Liver (tissue), 9 donors: ENCODE measurements around the gene TOR1AIP2. TPM values are rescaled to one million over a fixed set of nuclear protein-coding genes. Genes with fewer than 3 reads are reported as not detected.
A peak's percentile ranks its signal among the peaks of the same experiment; 100 is the strongest.

Experiments
- DNase-seq: peaks from one replicate; pipeline ENCODE4 v3.0.0-alpha.2; 2017; ENCODE audit warnings: low spot score
- H3K27ac ChIP-seq, 2 donors: one replicate each; pipeline ENCODE4 v1.7.0; 2013; ENCODE audit warnings: inconsistent platforms in 2 of 2, low read length in 2 of 2, control low read depth in 1 of 2, low read depth in 1 of 2, mild to moderate bottlenecking in 1 of 2
- H3K27me3 ChIP-seq, 4 donors: one replicate each; pipeline versions ENCODE4 v1.6.1 to v1.7.0; 2013; ENCODE audit warnings: low read length in 3 of 4, inconsistent platforms in 1 of 4, mild to moderate bottlenecking in 1 of 4, moderate library complexity in 1 of 4; ENCODE audit not compliant: control insufficient read depth in 4 of 4, insufficient read depth in 4 of 4
- H3K36me3 ChIP-seq, 4 donors: one replicate each; pipeline versions ENCODE4 v1.6.1 to v1.7.0; 2013; ENCODE audit warnings: low read length in 3 of 4, mild to moderate bottlenecking in 3 of 4, low read depth in 1 of 4, moderate library complexity in 1 of 4; ENCODE audit not compliant: control insufficient read depth in 4 of 4, insufficient read depth in 3 of 4
- H3K4me1 ChIP-seq, 4 donors: one replicate each; pipeline versions ENCODE4 v1.6.1 to v1.7.0; 2013; ENCODE audit warnings: low read length in 3 of 4, mild to moderate bottlenecking in 3 of 4, moderate library complexity in 1 of 4; ENCODE audit not compliant: control insufficient read depth in 4 of 4, insufficient read depth in 4 of 4
- H3K4me3 ChIP-seq, 3 donors: one replicate each; pipeline versions ENCODE4 v1.6.1 to v1.7.0; 2013; ENCODE audit warnings: low read length in 3 of 3, control low read depth in 1 of 3, low read depth in 1 of 3, mild to moderate bottlenecking in 1 of 3
- H3K9ac ChIP-seq, 2 donors: one replicate each; pipeline ENCODE4 v1.7.0; 2013; ENCODE audit warnings: low read length in 2 of 2, mild to moderate bottlenecking in 2 of 2, moderate library complexity in 2 of 2, control low read depth in 1 of 2, low read depth in 1 of 2
- H3K9me3 ChIP-seq, 4 donors: one replicate each; pipeline versions ENCODE4 v1.6.1 to v1.7.0; 2013; ENCODE audit warnings: low read length in 3 of 4; ENCODE audit not compliant: control insufficient read depth in 4 of 4
- ATF3 ChIP-seq: IDR thresholded peaks from 2 replicates; pipeline ENCODE4 v1.6.1; 2016; ENCODE audit warnings: antibody characterized with exemption
- CTCF ChIP-seq: fragments of 150-350 bp; IDR thresholded peaks from 2 replicates; pipeline ENCODE4 v1.5.1; 2017; ENCODE audit warnings: improper control_type of control experiment, low read depth, low read length; ENCODE audit not compliant: missing input control
- FOXA2 ChIP-seq: IDR thresholded peaks from 2 replicates; pipeline ENCODE4 v1.6.1; 2016; ENCODE audit warnings: antibody characterized with exemption
- GABPA ChIP-seq, 2 donors: IDR thresholded peaks in 1 of 2; conservative IDR thresholded peaks in 1 of 2; 2 replicates each; pipeline ENCODE4 v1.6.1; 2016; ENCODE audit warnings: antibody characterized with exemption in 2 of 2, mild to moderate bottlenecking in 1 of 2, moderate library complexity in 1 of 2
- HNF4G ChIP-seq: IDR thresholded peaks from 2 replicates; pipeline ENCODE4 v1.6.1; 2016; ENCODE audit warnings: antibody characterized with exemption
- NR2F2 ChIP-seq: IDR thresholded peaks from 2 replicates; pipeline ENCODE4 v1.6.1; 2016; ENCODE audit warnings: antibody characterized with exemption
- REST ChIP-seq: IDR thresholded peaks from 2 replicates; pipeline ENCODE4 v1.6.1; 2016; ENCODE audit warnings: antibody characterized with exemption, mild to moderate bottlenecking
- RXRA ChIP-seq, 2 donors: IDR thresholded peaks; 2 replicates each; pipeline ENCODE4 v1.6.1; 2017 to 2018; ENCODE audit warnings: antibody characterized with exemption in 2 of 2, mild to moderate bottlenecking in 1 of 2
- TAF1 ChIP-seq: conservative IDR thresholded peaks from 2 replicates; pipeline ENCODE4 v1.6.1; 2016; ENCODE audit warnings: antibody characterized with exemption, mild to moderate bottlenecking
- YY1 ChIP-seq: IDR thresholded peaks from 2 replicates; pipeline ENCODE4 v1.6.1; 2016; ENCODE audit warnings: antibody characterized with exemption, mild to moderate bottlenecking
- ZBTB33 ChIP-seq: IDR thresholded peaks from 2 replicates; pipeline ENCODE4 v1.6.1; 2016; ENCODE audit warnings: antibody characterized with exemption
- WGBS: extraction: QIAGEN DNeasy Blood & Tissue Kit; methylation state at CpG from one replicate; pipeline ENCODE4 v1.1.7; 2013; 5-methylcytosine and 5-hydroxymethylcytosine counted together
- polyA plus RNA-seq, 2 donors: library from polyadenylated mRNA; stranded (reverse) in 1 of 2; unstranded in 1 of 2; fragments of 200-250 nt in 1 of 2; fragments of >200 nt in 1 of 2; fragmentation: Nextera tagmentation in 1 of 2; extraction: Ambion mirVana in 1 of 2; gene quantifications; one replicate each; pipeline versions ENCODE4 v1.2.1 to v1.2.3, GENCODE V29; 2013 to 2015
- total RNA-seq, 2 donors: library from RNA; depleted of rRNA; stranded (reverse); fragments of >200 nt; gene quantifications; one replicate each; pipeline ENCODE4 v1.2.3, GENCODE V29; 2014
- donor health status: healthy.
- donor health status: healthy.
- donor health status: healthy.
- donor health status: healthy.
- donor health status: healthy.

Gene TOR1AIP2
- total and polyA plus RNA-seq, 4 donors, result 12.7 to 124 (median 38.6) TPM

GRCh38 chr1:179883745-179884138 lies 6.1 kb upstream of the TOR1AIP2 start (continued):
- no peak for TF ChIP-seq REST
- no peak for TF ChIP-seq YY1

GRCh38 chr1:179883040-179883744 lies 5.6 kb upstream of the TOR1AIP2 start:
- Histone ChIP-seq H3K27ac (peak overlapping the region; percentile 99), H3K4me3 (peak overlapping the region; percentile 79 to 88 (median 80)), H3K9ac (peak overlapping the region; percentile 51 to 75), H3K27me3 (no peaks in the 10 kb centered on the region), H3K9me3 (no peaks in the 10 kb centered on the region), H3K36me3 (peaks cover 0 to 14% (median 11%) of the 10 kb centered on the region in 4 donors), H3K4me1 (peaks cover 6 to 39% (median 26%) of the 10 kb centered on the region in 4 donors)
- no peak for TF ChIP-seq TAF1
- no peak for TF ChIP-seq ATF3
- TF ChIP-seq CTCF, result no peak
- TF ChIP-seq RXRA (IDR thresholded peaks at IDR 0.05), result no peak
- no peak for DNase-seq
- WGBS, result under 1% methylated on average over 26 of the region's 26 CpGs

GRCh38 chr1:179882253-179883039 lies 4.8 kb upstream of the TOR1AIP2 start, which contains the start of gene TOR1AIP1:
TOR1AIP1 (plus strand) TSS chr1:179882285; CDS start chr1:179882503, 218 bp downstream.
- H3K4me1 ChIP-seq, result peaks cover 8 to 44% (median 32%) of the 10 kb centered on the region in 4 donors
- no peaks in the 10 kb centered on the region for H3K27me3 ChIP-seq
- H3K9ac ChIP-seq, result peak within 1 kb of the TSS; percentile 85 to 97
- DNase-seq, result peak; percentile 95
- H3K36me3 ChIP-seq, result peaks cover 0 to 14% (median 9%) of the 10 kb centered on the region in 4 donors
- no peaks in the 10 kb centered on the region for H3K9me3 ChIP-seq
- H3K4me3 ChIP-seq, result peak within 1 kb of the TSS; percentile 80 to 88 (median 84)
- under 1% methylated on average over 72 of the region's 72 CpGs for WGBS
- peak within 1 kb of the TSS; percentile 99 for H3K27ac ChIP-seq
- TF ChIP-seq HNF4G (peak; percentile 1), NR2F2 (peak; percentile 6), FOXA2 (no peak), ATF3 (peak; percentile 69), YY1 (peak; percentile 99), REST (peak; percentile 88), ZBTB33 (peak; percentile 97), CTCF (peak; percentile 67), RXRA (IDR thresholded peaks at IDR 0.05) (peak in 1 of 2 donors; percentile 44), GABPA (IDR thresholded peaks at IDR 0.05 in 1 of 2, conservative IDR thresholded peaks at IDR 0.05 in 1 of 2) (peak; percentile 88 to 94)
